Stimulated activated naive CD8-positive, alpha-beta T cell treated with anti-CD3 and anti-CD28 coated beads, Interleukin-15, Interleukin-2, amounts not matched to agents 100 ng/mL and 50 ng/mL, for 24 hours (primary cell): ENCODE measurements around the gene ENOX1.

ENCODE experiments used
- H3K27ac Mint-ChIP-seq: one replicate; pipeline ENCODE4 v1.8.0; 2021; ENCODE audit warnings: mild to moderate bottlenecking, mixed read lengths
- H3K27me3 Mint-ChIP-seq: one replicate; pipeline ENCODE4 v1.8.0; 2021; ENCODE audit warnings: mixed read lengths
- H3K36me3 Mint-ChIP-seq: one replicate; pipeline ENCODE4 v1.8.0; 2021; ENCODE audit warnings: low read depth, mixed read lengths
- H3K4me1 Mint-ChIP-seq: one replicate; pipeline ENCODE4 v1.8.0; 2021; ENCODE audit warnings: low read depth, mixed read lengths
- H3K4me3 Mint-ChIP-seq: one replicate; pipeline ENCODE4 v1.8.0; 2021; ENCODE audit warnings: mild to moderate bottlenecking, mixed read lengths
- H3K9me3 Mint-ChIP-seq: one replicate; pipeline ENCODE4 v1.8.0; 2021; ENCODE audit warnings: mixed read lengths

The ENOX1 gene

DNA sequence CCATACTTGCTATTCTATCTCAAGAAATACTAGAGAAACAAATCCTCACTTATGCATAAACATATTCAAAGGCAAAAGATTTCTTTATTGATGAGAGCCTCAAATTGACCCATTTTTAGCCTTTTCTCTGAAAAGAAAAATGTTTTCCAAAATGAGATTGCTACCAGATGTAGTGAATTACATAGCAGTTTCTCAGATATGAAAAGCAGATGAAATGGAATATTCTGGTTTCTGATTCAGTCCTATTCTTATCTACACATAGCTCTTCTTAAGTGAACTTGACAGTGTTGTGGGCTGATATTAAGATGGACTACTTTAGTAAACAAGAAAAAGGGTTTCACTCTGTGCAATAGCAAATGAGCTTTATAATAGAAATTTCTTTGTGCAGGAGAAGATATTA lies 579.9 kb downstream of the ENOX1 start:
- H3K4me1 Mint-ChIP-seq = no peaks in the 10 kb centered on the region
- peaks cover 4% of the 10 kb centered on the region for H3K9me3 Mint-ChIP-seq
- H3K4me3 Mint-ChIP-seq = no peak overlapping the region
- H3K27me3 Mint-ChIP-seq = no peaks in the 10 kb centered on the region
- no peaks in the 10 kb centered on the region for H3K36me3 Mint-ChIP-seq
- H3K27ac Mint-ChIP-seq = no peak overlapping the region

DNA sequence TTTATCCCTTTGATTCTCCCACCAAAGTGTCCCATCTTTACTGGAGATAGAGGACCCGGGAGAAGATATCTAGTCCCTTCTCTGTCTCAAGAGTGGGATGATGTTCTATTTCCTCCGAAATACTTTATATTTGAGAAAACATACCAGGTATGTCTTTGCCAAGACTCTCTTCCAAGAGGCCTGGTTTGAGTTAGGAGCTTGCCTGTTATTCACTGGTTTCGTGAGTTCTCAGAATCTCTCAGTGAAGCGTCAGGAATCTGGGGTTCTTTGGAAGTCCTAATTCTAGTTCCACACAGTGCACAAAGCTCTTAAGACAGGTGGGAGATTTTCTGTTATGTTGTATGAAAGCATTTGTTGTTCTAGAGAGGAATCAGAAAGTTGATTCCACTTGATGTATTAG lies 581.4 kb downstream of the ENOX1 start:
- Mint-ChIP-seq H3K4me3 (no peak overlapping the region), H3K4me1 (no peaks in the 10 kb centered on the region), H3K9me3 (peaks cover 4% of the 10 kb centered on the region), H3K27ac (no peak overlapping the region), H3K36me3 (no peaks in the 10 kb centered on the region), H3K27me3 (no peaks in the 10 kb centered on the region)

DNA sequence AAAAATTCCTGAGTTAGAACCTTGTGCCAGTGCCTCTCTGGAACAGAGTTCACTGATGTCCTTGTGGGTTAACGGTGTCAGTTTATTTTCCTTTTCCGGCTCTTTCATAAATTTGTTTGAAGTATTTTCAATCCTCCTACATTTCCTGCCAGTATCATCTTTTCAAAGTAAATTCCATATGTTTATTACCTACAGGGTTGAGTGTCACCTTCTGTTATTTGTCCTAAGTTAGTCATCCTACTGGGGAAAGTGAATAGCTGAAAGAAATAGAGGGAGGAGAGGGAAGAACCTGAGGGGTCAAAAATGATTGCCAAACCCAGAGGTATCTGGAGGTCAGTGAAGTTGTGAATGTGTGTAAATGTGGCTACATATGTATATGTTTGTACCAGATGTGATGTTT lies 582.2 kb downstream of the ENOX1 start:
- H3K27ac Mint-ChIP-seq = no peak overlapping the region
- H3K4me1 Mint-ChIP-seq = no peaks in the 10 kb centered on the region
- no peak overlapping the region for H3K4me3 Mint-ChIP-seq
- peaks cover 4% of the 10 kb centered on the region for H3K9me3 Mint-ChIP-seq
- no peaks in the 10 kb centered on the region for H3K36me3 Mint-ChIP-seq
- H3K27me3 Mint-ChIP-seq = no peaks in the 10 kb centered on the region

DNA sequence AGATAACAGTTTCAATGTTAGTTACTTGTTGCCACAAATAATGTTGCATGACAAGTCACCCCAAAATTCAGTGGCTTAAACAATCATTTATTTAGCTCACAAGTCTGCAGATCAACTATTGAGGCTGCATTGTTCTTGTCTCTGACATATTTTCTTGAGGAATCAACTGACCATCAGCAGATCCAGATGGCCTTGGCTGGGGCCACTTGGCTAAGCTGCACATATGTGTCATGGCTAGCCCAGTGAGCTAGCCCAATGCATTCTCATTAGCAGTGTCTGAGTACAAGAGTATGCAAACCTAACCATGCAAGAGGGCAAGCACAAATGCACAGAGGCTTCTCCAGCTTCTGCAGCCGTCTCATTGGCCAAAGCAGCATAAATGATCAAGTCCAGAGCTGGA lies 583.0 kb downstream of the ENOX1 start:
- H3K4me3 Mint-ChIP-seq = no peak overlapping the region
- no peak overlapping the region for H3K27ac Mint-ChIP-seq
- H3K4me1 Mint-ChIP-seq = no peaks in the 10 kb centered on the region
- peaks cover 4% of the 10 kb centered on the region for H3K9me3 Mint-ChIP-seq
- H3K36me3 Mint-ChIP-seq = no peaks in the 10 kb centered on the region
- H3K27me3 Mint-ChIP-seq = peaks cover 3% of the 10 kb centered on the region

DNA sequence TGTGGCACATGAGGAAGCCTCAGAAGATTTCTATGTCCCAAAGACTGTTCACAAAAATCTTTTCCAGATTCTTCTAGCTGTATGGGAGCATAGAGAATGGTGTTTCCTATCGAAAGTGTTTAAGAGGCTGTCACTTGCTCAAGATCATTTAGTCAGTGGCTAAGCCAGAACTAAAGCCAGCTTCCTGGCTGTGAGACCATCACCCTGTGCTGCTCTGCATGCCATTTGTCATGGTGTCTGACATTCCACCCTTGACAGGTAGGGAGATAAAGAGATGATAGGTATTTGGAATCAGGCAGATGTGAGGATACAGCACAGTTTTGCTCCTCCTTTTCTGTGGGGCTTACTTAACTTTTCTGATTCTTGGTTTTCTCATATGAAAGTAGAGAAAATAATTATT lies 586.0 kb downstream of the ENOX1 start:
- H3K4me1 Mint-ChIP-seq = no peaks in the 10 kb centered on the region
- H3K27ac Mint-ChIP-seq = no peak overlapping the region
- H3K4me3 Mint-ChIP-seq = no peak overlapping the region
- peaks cover 4% of the 10 kb centered on the region for H3K9me3 Mint-ChIP-seq
- H3K27me3 Mint-ChIP-seq = peaks cover 14% of the 10 kb centered on the region
- no peaks in the 10 kb centered on the region for H3K36me3 Mint-ChIP-seq

DNA sequence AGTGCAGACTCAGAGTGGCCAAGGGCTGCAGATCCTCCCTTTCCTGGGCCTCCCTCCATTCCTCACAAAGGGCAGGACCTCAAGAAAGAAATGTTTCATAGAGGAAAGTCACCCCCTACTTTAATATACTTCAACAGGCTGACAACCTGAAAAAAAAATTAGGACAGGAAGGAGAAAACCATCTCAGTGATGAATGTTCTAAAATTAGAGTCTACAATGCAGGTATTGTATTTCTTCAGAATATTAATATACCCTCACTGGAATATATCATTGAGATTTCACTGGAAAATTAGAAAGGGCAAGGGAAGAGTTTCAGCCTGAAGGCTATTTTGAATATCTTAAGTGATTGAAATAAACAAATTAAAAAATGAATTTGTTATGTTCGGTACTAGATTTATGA lies 586.5 kb downstream of the ENOX1 start:
- Mint-ChIP-seq H3K9me3 (peaks cover 4% of the 10 kb centered on the region), H3K27me3 (peaks cover 14% of the 10 kb centered on the region), H3K4me1 (no peaks in the 10 kb centered on the region)

DNA sequence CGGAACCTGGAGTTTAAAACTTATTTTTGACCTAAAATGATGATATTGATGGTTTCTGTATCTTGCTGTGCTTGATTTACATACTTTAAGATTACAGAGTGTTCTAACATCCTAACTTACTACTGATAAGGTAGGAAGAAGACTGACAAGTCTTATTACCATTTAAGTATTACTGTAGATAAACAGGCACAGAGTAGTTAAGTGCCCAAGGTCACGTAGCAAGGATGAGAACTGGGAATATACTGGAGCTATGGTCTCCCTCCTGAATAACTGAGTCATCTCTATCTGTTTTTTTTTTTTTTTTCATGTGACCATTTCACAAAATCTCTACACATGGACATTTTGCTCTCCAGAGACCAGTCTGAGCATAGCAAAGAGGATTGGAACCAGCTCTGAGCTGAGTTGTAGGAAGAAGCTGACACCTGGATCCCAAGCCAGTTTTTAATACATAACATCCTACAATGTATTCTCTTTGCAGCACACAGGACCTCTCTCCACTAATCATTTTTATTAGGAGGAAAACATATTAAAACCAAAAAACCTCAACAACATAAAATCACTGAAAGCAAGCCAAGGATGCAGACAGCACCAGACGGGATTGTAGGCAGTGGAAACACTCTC lies 589.9 kb downstream of the ENOX1 start:
- Mint-ChIP-seq H3K4me1 (no peaks in the 10 kb centered on the region), H3K27ac (no peak overlapping the region), H3K4me3 (no peak overlapping the region), H3K9me3 (no peaks in the 10 kb centered on the region), H3K36me3 (no peaks in the 10 kb centered on the region), H3K27me3 (peaks cover 14% of the 10 kb centered on the region)

More for the DNA sequence above, 586.5 kb downstream of the ENOX1 start:
- Mint-ChIP-seq H3K4me3 (no peak overlapping the region), H3K36me3 (no peaks in the 10 kb centered on the region), H3K27ac (no peak overlapping the region)

DNA sequence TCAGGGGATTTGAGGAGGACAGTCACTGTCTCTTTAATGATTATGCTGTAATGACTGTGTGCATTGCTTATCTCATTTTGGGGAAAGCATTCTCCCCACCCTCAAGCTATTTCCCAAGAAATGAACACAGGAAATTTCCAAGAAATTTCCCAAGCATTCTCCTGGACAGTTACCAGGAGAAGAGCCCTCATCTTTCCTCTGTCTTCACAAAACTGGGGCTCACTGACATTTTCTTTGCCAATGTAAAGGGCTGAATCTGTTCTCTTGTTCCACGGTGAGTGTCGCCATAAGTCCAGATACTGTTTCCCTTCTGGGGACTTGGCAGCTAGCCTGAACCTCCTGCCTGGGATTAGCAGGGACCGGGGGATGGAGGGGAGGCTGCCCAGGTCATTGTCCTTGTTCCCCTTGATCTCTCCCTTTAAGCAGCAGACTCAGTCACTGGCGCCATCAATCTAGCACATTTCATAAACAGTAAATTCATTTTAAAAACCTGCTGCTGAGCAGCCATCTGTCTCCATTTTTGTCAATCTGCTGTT lies 590.6 kb downstream of the ENOX1 start:
- H3K27ac Mint-ChIP-seq = no peak overlapping the region
- no peaks in the 10 kb centered on the region for H3K4me1 Mint-ChIP-seq
- H3K27me3 Mint-ChIP-seq = peaks cover 14% of the 10 kb centered on the region
- H3K36me3 Mint-ChIP-seq = no peaks in the 10 kb centered on the region
- no peak overlapping the region for H3K4me3 Mint-ChIP-seq
- H3K9me3 Mint-ChIP-seq = no peaks in the 10 kb centered on the region

DNA sequence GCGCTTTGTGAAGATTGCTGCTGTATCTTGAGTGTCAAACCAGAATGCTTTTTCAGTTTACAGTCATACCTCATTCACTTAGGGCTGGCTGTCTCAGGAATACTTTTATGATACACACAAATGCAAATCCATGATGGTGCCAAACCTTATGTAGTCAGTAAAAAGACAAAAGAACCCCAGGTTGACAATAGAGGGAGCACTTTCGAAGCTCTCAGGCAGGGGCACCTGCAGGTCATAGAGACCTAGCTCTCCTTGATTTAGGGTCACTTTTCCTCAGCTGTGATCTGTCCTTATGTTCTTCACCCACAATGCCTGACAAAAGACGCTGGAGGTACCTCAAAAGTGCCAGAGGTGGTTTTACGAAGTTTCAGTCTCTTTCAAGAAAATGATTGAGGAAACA lies 591.2 kb downstream of the ENOX1 start:
- H3K27ac Mint-ChIP-seq = no peak overlapping the region
- no peaks in the 10 kb centered on the region for H3K36me3 Mint-ChIP-seq
- H3K4me1 Mint-ChIP-seq = no peaks in the 10 kb centered on the region
- H3K27me3 Mint-ChIP-seq = peaks cover 14% of the 10 kb centered on the region
- no peak overlapping the region for H3K4me3 Mint-ChIP-seq
- no peaks in the 10 kb centered on the region for H3K9me3 Mint-ChIP-seq

DNA sequence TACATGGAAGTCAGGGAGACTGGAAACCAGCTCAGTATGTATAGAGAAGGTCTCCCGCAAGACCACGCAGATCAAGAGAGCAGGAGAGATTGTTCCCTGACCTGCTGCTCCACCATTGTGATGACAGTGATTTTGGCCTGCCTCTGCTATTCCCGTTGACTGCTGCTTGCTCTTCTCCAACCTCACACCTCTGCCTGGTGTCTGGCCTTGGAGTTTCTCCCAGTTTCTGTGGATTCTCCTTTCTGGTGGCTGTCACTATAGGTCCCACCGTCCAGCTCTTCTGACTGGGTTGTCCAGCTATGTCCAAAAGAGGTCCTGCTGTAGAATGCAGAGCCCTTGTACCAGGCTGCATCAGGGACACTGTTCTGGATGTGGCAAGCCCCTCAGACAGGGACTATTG lies 591.7 kb downstream of the ENOX1 start:
- H3K27me3 Mint-ChIP-seq = peaks cover 14% of the 10 kb centered on the region
- no peaks in the 10 kb centered on the region for H3K4me1 Mint-ChIP-seq
- no peak overlapping the region for H3K4me3 Mint-ChIP-seq
- no peak overlapping the region for H3K27ac Mint-ChIP-seq
- H3K9me3 Mint-ChIP-seq = no peaks in the 10 kb centered on the region
- H3K36me3 Mint-ChIP-seq = no peaks in the 10 kb centered on the region

DNA sequence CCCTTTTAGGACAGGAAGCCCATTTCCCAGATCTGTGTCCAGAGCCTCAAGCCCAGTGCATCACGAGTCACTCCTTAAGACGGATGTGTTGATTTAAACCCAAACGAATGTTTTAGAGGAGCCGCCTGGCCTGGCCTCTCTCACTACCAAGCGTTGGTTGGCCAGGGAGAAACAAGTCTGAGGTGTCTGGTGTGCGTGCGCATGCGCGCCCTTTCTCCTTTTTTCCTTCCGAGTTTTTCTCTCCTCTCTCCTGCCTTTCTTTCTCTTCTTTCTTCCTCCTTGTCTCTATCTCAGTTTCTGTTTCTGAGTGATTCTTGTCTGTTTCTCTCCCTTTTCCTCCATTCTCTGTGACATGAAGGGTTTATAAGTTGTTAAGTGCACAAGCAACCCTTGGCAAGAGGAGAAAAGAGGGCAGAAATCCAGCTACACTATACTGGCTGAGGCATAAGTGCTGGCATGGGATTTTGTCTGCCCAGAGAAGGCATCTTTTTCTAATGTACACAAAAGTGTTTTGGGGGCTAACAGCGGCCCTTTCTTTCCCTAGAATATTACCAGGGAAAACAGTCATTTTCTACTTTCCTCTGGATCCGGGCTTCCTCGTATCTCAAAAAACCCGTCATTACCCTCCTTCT lies 592.9 kb downstream of the ENOX1 start:
- H3K36me3 Mint-ChIP-seq = no peaks in the 10 kb centered on the region
- no peaks in the 10 kb centered on the region for H3K9me3 Mint-ChIP-seq
- peaks cover 11% of the 10 kb centered on the region for H3K27me3 Mint-ChIP-seq
- H3K27ac Mint-ChIP-seq = no peak overlapping the region
- no peaks in the 10 kb centered on the region for H3K4me1 Mint-ChIP-seq
- no peak overlapping the region for H3K4me3 Mint-ChIP-seq

DNA sequence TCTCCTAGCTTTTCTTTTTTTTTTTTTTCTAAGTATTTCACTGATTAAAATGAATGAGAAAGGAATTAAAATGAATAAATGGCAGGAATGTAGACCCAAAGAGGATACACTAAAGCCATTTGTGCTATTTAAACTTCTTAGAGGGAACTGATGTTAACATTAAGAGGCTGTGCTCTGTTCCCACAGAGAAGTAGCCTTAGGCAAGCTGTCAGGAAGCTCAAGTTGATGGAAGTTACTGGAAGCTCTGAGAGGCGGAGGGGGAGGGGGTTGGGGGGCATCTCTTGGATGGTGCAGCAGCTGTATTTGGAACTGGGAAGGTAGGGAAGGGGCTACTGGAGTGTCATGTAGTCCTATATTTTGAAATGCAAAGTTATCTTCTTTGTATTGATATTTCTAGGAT lies 595.2 kb downstream of the ENOX1 start:
- Mint-ChIP-seq H3K27me3 (peaks cover 3% of the 10 kb centered on the region), H3K27ac (no peak overlapping the region), H3K4me3 (no peak overlapping the region), H3K9me3 (no peaks in the 10 kb centered on the region), H3K4me1 (no peaks in the 10 kb centered on the region), H3K36me3 (no peaks in the 10 kb centered on the region)

DNA sequence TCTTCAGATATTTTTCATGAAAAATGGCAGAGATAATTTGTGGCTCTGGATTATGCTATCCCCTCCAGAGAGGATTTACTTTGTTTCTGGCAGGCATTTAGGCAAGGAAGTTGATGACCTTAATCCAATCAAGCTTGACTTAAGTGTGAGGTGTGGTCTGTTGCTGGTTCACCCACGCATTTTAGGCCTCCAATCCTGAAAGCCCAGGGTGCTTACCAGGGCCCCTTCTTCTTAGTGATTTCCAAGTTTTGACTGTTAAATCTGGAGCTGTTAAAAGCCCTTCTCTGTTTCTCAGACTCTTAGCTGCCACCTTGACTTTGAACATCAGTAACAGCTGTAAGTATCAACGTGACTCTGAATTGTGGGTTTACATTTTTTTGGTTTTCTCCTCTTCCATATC lies 601.5 kb downstream of the ENOX1 start:
- H3K4me1 Mint-ChIP-seq = no peaks in the 10 kb centered on the region
- no peaks in the 10 kb centered on the region for H3K27me3 Mint-ChIP-seq
- no peak overlapping the region for H3K27ac Mint-ChIP-seq
- no peak overlapping the region for H3K4me3 Mint-ChIP-seq
- H3K36me3 Mint-ChIP-seq = no peaks in the 10 kb centered on the region
- no peaks in the 10 kb centered on the region for H3K9me3 Mint-ChIP-seq

DNA sequence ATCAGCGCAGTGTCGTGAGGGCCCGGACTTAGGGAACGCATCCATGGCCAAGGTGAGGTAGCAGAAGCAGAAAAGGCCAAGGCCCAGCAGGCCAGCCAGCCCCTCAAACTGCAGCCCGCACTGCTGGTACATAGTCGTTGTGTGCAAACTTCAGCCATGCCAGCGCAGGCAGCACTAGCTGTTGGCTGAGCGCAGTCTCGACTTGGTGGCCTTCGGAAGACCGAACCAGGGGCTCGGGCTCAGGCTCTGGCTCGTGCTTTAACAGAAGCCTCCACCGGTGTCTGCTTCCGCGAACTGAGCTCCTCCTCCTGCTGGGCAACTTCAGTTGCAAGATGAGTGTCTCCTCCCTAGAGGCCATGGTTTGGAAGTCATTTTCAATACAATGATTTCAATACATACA lies 605.9 kb downstream of the ENOX1 start:
- H3K9me3 Mint-ChIP-seq = peaks cover 4% of the 10 kb centered on the region
- no peaks in the 10 kb centered on the region for H3K36me3 Mint-ChIP-seq

DNA sequence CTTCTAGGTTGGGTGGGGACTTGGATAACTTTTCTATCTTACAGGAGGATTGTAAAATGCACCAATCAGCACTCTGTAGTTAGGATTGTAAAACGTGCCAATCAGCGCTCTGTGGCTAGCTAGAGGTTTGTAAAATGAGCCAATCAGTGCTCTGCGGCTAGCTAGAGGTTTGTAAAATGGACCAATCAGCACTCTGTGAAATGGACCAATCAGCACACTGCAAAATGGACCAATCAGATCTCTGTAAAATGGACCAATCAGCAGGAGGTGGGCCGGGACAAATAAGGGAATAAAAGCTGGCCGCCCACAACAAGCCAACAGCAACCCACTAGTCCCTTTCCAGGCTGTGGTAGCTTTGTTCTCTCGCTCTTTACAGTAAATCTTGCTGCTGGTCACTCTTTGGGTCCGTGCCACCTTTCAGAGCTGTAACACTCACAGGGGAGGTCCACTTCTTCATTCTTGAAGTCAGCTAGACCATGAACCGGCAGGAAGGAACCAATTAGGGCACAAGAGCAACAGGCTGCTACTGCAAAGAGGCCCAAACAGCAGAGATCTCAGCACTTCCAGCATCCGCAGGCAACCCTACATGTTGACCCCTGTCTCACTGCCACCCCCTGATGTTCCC lies 606.6 kb downstream of the ENOX1 start:
- Mint-ChIP-seq H3K4me3 (no peak overlapping the region), H3K4me1 (no peaks in the 10 kb centered on the region), H3K27me3 (no peaks in the 10 kb centered on the region), H3K27ac (no peak overlapping the region), H3K36me3 (no peaks in the 10 kb centered on the region), H3K9me3 (peaks cover 4% of the 10 kb centered on the region)

More for the DNA sequence above, 605.9 kb downstream of the ENOX1 start:
- no peak overlapping the region for H3K4me3 Mint-ChIP-seq
- no peaks in the 10 kb centered on the region for H3K4me1 Mint-ChIP-seq
- no peaks in the 10 kb centered on the region for H3K27me3 Mint-ChIP-seq
- H3K27ac Mint-ChIP-seq = no peak overlapping the region
